HG03135 (cell line): ENCODE data around the gene DAB2IP.

ENCODE experiments used
- ATAC-seq: cut with Tn5 transposase; IDR thresholded peaks from one replicate; pipeline ENCODE4 v1.9.1; 2021; ENCODE audit warnings: mild to moderate bottlenecking, moderate library complexity; ENCODE audit not compliant: unreplicated experiment

DAB2IP gene

DNA sequence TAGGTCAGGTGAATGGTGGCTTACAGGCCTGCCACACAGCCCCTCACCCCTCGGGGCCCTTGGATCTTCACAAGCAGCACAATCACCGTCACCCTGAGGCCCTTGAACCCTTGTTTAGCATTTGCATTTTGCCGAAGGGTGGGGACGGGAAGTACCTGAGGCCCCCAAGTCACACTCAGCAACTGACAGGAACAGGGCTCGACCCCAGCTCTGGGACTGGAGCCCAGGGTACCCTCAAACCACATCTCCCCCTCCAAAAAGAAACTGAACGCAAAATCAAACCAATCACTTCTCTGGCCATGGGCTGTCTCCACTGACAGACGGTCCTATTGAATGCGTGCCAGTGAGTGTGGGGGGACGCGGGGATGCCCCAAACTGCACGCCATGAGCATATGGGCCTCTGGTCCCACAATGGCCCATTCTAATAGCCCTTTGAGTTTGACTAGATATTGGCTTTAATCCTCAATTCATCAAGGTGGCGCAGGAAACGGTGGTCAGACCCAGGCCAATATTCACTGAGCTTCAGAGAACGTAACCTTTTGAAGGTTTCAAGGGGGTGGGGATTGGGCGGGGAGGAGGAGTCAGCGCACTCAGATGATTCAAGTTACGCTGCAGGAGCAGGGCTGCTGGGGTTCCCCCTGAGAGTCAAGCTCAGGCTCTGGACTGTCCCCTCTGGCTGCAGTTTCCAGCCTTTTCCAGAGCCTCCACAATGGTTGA, 176.0 kb downstream of the DAB2IP start:
- no peak for ATAC-seq

DNA sequence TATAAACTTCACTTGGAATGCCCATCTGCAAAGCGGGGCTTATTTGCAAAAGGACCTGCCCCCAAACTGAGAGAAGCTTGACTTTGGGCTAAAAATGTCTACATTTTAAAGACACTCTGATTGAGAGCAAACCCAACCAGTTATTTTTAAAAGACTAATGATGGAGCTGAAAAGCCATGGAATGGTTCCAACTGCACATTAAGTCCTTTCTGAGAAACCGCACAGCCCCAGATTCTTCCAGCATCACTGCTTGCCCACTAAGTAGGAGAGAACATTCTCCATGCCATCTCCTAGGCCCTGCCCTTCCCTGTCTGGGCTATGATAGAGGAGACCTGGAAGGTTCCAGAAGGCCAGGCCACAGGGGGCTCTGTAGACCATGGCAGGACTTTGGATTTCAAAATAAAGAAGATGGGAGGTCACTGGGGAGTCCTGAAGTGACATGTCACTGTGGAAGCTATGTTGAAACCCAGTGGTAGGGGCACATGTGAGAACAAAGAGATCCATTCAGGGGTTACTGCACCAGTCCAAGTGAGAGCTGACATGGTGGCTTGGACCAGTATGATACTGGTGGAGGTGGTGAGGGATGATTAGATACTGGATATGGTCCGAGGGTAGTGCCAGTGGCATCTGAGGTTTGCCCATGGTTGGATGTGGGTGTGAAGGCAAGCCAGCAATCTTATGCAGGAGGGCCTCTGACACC, 179.2 kb downstream of the DAB2IP start:
- ATAC-seq: no peak

DNA sequence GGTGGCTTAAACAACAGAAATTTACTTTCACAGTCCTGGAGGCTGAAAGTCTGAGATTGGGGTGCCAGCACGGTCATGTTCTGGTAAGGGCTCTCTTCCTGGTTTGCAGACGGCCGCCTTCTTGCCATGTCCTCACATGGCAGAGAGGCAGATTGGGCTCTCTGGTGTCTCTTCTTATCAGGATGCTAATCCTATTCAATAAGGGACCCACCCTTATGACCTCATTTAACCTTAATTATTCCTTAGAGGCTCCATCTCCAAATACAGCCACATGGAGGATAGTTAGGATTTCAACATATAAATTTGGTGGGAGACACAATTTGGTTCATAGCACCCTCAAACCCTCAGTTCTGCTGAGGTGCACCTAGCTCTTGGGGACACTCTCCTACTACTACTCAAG, 180.4 kb downstream of the DAB2IP start:
- ATAC-seq: no peak

DNA sequence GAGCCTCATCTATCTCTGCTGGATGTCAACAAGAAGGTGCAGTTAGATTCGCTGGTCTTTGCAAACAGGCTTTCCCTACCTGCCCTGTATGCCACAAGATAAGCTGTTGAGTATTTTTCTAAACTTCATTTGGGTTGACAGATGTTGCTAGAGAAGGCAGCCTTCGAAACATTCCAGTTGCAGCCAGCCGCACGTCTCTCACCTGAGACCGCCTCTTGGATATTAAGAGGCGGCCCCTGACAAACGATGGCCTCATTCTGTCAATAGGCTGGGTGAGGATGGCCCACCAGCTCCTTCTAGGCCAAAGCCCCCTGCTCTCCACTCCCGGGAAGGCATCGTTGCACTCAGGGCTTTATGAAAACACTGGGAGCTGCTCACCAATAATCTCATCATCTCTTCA, 181.6 kb downstream of the DAB2IP start:
- no peak for ATAC-seq
